Activated T-cell treated with anti-CD3 and anti-CD28 coated beads, Interleukin-2, amount 50 U/mL, for 72 hours (primary cell): ENCODE measurements around the gene NAAA. TPM values are rescaled to one million over a fixed set of nuclear protein-coding genes. Genes with fewer than 3 reads are reported as not detected.

Experiments
- ATAC-seq, 2 donors: fragments of 150-1000 bp; cut with Tn5 transposase; replicated peaks in 1 of 2; 2 replicates each; pipeline ENCODE4 v1.10.0; 2021; ENCODE audit warnings: moderate library complexity in 2 of 2, mild to moderate bottlenecking in 1 of 2
- DNase-seq, 2 donors: peaks; one replicate each; pipeline ENCODE4 v3.0.0; 2021 to 2022; ENCODE audit warnings: mixed read lengths in 1 of 2
- H3K27ac Mint-ChIP-seq: one replicate; pipeline ENCODE4 v1.8.0; 2022; ENCODE audit warnings: mild to moderate bottlenecking, moderate library complexity, mixed read lengths
- H3K27me3 Mint-ChIP-seq: one replicate; pipeline ENCODE4 v1.8.0; 2022; ENCODE audit warnings: low read depth, mixed read lengths
- H3K36me3 Mint-ChIP-seq, 2 donors: one replicate each; pipeline ENCODE4 v1.8.0; 2022; ENCODE audit warnings: mixed read lengths in 2 of 2, mild to moderate bottlenecking in 1 of 2; ENCODE audit not compliant: insufficient read depth in 2 of 2
- H3K4me1 Mint-ChIP-seq: one replicate; pipeline ENCODE4 v1.8.0; 2022; ENCODE audit warnings: low read depth, mixed read lengths
- H3K4me3 Mint-ChIP-seq, 2 donors: one replicate each; pipeline ENCODE4 v1.8.0; 2022; ENCODE audit warnings: mild to moderate bottlenecking in 2 of 2, mixed read lengths in 2 of 2, moderate library complexity in 2 of 2
- H3K9me3 Mint-ChIP-seq, 2 donors: one replicate each; pipeline ENCODE4 v1.8.0; 2022; ENCODE audit warnings: mixed read lengths in 2 of 2
- total RNA-seq, 2 donors: library from RNA; stranded (reverse); gene quantifications; one replicate each; pipeline ENCODE4 v1.2.3, GENCODE V29; 2022

The NAAA gene
- total RNA-seq, 2 donors from 2014 or later: 22.4 to 31.6 TPM

DNA sequence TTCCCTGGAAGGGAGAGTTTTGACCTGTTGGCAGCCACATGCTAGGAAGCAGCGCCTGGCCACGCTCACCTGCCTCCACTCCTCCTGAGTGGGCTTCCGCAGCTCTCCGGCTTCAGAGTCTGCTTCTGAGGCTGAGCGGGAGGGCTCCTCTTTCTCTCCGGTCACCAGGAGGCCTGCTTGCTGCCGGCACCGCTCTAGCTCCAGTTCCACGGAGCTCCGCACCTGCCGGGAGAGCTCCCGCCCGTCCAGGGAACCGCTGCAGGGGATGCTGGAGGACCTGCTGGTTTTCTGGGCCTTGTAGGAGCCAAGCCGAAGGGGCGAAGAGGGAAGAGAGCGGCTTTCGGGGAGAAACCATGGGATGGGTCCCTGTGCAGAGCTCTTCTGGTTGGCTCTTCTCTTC lies 64.6 kb downstream of the NAAA start:
- Mint-ChIP-seq H3K27me3 (no peaks in the 10 kb centered on the region), H3K4me3 (no peak overlapping the region), H3K27ac (no peak overlapping the region), H3K36me3 (no peaks in the 10 kb centered on the region), H3K4me1 (no peaks in the 10 kb centered on the region), H3K9me3 (no peaks in the 10 kb centered on the region)
- DNase-seq (no peak), ATAC-seq (no peak)

DNA sequence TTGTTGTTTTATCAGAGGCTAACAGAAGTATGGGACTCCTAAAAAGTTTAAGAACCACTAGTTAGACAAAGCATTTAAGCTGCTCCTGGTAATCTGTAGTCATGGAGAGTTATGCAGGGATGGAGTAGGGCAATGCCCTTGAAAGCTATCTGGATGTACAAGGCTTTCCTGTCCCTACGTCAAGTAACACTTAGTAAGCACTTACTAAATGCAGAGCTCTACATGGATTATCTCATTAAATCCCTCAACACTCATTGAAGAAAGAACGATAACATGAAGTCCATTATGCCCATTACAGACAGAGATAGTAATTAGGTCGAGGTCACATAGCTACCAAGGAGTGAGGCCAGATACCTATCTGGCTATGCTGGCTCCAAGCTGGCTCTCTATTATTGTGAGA lies 71.7 kb downstream of the NAAA start:
- DNase-seq (no peak), ATAC-seq (no peak)
- no peaks in the 10 kb centered on the region for H3K4me1 Mint-ChIP-seq
- H3K27me3 Mint-ChIP-seq: no peaks in the 10 kb centered on the region
- H3K36me3 Mint-ChIP-seq: no peaks in the 10 kb centered on the region
- H3K4me3 Mint-ChIP-seq: no peak overlapping the region
- no peaks in the 10 kb centered on the region for H3K9me3 Mint-ChIP-seq
- H3K27ac Mint-ChIP-seq: no peak overlapping the region

DNA sequence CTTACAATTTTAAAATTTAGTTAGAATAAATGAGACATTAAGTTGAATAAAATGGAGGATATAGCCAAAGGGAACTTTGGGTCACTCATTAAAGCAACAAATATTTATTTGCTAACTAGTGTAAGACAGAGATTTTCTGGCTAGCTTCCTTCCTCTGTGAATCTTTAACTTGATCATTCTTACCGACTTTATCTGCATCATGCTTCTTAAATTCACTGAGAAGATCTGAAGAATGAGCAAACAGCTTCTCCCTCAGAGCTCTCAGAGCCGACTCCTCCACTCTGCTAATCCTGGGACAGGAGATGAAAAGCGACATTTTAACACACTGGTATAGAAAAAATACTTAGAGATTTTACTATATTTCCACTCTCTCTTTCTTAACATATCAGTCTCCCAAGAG lies 73.7 kb downstream of the NAAA start:
- DNase-seq (no peak), ATAC-seq (no peak)
- Mint-ChIP-seq H3K27ac (no peak overlapping the region), H3K4me1 (no peaks in the 10 kb centered on the region), H3K36me3 (no peaks in the 10 kb centered on the region), H3K4me3 (no peak overlapping the region), H3K27me3 (no peaks in the 10 kb centered on the region), H3K9me3 (no peaks in the 10 kb centered on the region)

Other genes with a start within 250 kb of the NAAA start
- 10 to 100 TPM; 42.0 to 51.7 TPM for gene USO1, start 216.4 kb downstream of the NAAA start, total RNA-seq
- not detected for gene PPEF2, start 38.6 kb downstream of the NAAA start, total RNA-seq
- 10 to 100 TPM; 42.4 to 46.4 TPM for gene SDAD1, start 49.9 kb upstream of the NAAA start, total RNA-seq
- gene CXCL9, start 66.5 kb upstream of the NAAA start, total RNA-seq: 1 to 10 TPM in 1 of 2 donors, under 1 TPM in 1; 0.94 to 2.7 TPM
- 1 to 10 TPM in 1 of 2 donors, under 1 TPM in 1; 0.62 to 2.9 TPM for gene CXCL10, start 82.5 kb upstream of the NAAA start, total RNA-seq
- gene CXCL11, start 95.1 kb upstream of the NAAA start, total RNA-seq: under 1 TPM in 1 of 2 donors, not detected in 1; 0.19 TPM
- gene ART3, start 133.7 kb upstream of the NAAA start, total RNA-seq: not detected
- 10 to 100 TPM; 51.3 to 51.9 TPM for gene NUP54, start 207.4 kb upstream of the NAAA start, total RNA-seq